Effector CD4-positive, alpha-beta T cell (primary cell): ENCODE measurements around the gene GID8.

ENCODE experiments used
- DNase-seq: peaks from one replicate; pipeline ENCODE4 v3.0.0-alpha.2; 2020
- total RNA-seq: gene quantifications from one replicate; lab custom pipeline; 2026; lab: John Stamatoyannopoulos, UW

The GID8 gene
- 52.3 reads per million, percentile 69 among the genes with 10 or more reads in this experiment for total RNA-seq

DNA sequence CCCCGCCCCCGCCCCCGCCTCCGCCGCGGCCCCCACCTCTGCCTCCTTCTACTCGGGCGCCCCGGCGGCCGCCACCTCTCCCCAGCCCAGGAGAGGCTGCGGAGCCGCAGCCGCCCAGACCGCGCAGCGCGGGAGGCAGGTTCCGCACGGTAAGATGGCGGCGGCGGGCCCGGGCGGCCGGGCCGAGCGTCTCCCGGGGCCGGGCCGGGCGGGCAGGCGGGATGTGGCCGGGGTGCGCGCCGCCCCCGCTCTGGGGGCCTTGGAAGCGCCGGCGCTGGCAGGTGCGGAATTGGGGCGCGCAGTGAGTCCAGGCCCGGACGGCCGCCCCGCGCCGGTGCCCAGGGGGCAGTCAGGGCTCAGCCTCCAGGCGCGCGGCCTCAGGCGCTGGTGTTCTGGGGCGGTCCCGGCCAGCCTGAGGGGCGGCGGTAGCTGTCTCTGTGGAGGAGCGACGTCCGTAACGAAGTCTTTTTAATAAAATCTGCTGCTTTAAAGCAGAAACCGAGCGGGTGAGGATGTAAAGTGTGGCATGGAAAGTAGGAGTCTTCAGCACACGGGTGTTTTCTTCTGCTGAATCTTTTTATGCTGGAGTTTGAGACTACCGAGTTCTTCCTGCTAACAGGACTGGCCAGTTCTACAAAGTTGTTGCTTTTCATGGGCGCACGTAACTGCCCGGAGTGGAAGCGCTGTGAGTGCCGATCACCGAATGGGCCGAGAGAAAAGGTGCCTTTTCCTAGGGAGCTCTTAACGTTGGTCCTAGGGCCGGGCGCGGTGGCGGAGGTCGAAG, at the start of gene GID8:
Gene GID8 (plus strand): TSS at position 43 of the 784 bp plus-strand sequence. CDS start 3,356 bp downstream, outside the sequence.
- DNase-seq = peak; percentile 28

DNA sequence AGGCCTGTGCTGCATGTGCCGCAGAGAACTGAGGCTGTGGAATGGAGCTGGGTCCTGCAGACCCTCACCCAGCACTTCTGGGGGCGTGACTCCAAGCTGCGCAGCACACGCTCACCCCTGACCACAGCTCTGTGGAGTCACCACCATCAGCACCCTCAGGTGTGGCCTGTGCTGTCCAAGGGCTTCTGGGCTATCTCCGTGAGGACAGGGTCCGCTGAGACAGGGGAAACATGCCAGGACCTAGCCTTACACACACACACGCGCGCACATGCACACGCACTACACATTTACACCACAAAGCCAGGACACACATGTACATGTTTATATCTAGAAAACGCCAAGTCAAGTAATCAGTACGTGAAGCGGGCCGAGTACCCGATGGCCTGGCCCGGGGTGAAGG, 49.5 kb upstream of the GID8 start:
- DNase-seq = no peak

DNA sequence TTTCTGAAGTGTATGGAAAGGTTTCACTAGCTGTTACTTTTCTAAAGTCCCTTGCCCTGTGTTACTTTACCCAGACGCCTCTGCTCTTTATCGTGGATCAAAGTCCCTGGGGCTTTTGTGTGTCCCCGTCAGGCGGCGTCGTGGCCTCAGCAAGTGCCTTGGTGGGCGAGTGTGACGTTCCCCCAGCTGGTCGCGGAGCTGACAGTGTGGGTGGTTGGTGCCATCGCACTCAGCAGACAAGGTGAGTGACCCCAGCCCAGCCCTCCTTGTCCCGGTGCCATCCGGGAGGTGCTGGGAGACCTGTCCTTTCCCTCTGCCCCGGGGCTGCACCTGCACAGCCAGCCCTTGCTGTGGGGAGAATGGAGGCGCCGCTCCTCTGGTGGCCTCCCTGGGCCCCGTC, 49.0 kb upstream of the GID8 start:
- no peak for DNase-seq

DNA sequence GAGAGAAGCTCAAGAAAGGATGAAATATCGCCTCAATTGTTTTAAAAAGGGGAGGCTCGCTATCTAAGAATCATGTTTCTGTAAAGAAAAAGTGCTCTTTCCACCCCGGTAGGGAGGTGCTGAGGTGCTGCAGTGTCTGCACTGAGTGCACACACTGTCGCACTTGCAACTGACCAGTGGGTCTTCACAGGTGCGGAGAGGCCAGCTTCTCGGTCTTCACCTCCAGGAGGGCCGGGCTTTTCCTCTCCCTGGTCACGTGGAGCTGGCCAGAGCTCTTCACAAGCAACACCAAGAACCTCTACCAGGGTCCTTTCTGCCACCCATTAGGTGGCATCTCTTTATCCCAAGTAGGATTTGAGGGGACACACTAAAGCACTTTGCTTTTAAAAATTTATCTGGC, 48.5 kb upstream of the GID8 start:
- DNase-seq = no peak

DNA sequence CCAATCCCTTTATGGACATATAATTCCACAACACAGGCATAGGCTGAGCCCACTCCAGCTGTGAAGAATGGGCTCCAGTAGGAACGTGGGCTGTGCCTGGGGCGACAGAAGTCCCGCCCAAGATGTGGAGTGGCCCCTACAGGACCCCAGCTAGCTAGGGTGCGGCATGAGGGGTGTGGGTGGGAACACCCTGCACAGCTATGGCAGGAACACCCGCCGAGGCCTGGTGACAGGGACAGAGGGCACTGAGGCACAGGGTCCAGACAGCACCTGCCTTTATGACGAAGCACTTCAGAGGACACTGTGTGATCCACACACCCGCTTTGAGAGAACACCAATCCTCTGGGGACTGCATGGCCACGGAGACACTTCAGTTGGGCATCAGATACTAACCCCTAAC, 48.1 kb upstream of the GID8 start:
- DNase-seq = no peak

DNA sequence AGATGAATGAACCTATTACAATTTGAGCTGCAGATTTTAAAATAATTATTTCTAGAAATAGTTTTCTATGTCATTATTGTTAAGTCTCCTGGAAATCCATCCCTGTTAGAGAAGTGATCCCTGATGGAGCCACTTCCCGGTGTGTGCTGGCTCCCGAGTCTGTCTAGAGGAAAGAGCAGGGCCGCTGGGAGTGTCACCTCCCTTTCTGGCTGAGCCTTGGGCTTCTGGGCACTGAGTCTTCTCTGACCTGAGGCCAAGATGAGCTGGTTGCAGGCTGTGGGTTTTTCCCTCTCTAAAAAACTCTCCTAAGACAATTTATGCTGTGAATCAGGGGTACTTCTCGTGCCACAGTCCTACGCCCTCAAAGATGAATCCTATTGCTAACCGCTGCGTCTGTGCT, 47.5 kb upstream of the GID8 start:
- no peak for DNase-seq

DNA sequence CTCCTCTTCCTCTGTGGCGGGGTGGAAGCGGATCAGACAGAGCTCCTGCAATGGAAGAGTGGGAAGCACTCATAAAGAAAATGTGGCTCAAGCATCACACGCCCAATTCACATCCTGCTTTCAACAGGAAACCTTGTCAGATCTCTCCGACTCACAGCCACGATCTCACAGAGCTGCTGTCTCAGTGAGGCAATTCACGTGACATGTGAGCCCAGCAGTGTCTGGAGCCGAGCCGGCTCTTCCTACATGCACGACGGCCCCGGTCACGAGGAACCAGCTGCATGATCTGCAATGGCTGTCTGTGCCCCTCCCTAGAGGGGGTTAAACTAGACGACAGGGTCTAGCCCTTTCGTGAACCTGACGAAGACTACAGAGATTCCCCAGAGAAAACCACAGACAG, 46.8 kb upstream of the GID8 start:
- DNase-seq = peak; percentile 21

DNA sequence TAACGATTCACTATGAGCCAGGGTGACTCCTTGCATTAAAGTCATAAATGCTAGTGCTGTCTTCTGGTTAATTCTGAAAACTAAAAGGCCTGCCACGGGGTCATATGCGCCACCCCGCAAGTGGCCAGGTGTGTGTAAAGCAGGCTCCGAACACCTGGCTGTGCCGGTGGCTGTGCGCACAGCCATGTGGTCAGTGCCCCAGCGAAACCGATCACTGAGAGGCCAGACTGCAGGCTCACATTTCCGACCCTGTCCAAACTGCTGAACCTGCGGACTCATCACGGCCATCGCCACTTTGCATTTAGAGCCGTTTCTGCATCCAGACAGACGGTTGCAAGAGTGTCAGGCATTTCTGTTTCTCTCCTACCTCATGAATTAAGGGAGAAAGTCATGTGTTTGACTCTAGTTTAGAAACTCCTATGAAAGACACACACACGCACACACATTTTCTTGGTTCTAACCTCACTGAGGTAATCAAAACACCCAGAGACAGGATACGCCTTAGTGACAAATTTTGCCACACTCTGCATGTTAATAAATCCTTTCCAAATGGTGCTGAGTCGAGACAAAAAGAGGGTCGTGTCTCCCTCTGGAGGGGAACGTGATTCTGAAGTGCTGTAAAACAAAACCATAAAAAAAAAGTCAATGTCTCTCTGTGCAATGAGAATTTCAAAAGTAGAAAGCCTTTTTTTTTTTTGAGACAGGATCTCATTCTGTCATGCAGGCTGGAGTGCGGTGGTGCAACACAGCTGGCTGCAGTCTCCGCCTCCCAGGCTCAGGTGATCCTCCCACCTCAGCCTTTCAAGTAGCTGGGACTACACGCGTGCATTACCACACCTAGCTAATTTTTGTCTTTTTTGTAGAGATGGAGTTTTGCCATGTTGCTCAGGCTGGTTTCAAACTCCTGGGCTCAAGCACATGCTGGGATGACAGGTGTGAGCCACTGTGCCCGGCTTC, 45.3 kb upstream of the GID8 start:
- DNase-seq = no peak

DNA sequence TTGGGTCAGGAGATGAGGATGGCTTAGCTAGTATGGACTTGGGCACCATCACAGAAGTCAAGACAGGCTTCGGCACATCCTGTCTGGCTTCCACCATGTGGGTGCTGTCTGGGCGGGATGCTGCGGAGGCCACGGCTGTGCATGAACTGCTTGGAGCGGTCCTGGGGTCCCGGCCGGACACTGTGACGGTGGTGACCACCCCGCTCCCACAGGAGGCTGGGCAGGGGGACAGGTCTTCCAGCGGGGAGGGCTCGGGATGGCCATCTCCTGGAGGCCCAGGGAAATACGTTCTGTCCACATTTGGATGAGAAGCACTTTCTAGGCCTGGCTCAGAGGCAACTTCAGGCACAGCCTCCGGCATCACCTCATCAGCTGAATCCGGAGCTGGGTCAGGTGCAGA, 44.2 kb upstream of the GID8 start:
- DNase-seq = no peak

DNA sequence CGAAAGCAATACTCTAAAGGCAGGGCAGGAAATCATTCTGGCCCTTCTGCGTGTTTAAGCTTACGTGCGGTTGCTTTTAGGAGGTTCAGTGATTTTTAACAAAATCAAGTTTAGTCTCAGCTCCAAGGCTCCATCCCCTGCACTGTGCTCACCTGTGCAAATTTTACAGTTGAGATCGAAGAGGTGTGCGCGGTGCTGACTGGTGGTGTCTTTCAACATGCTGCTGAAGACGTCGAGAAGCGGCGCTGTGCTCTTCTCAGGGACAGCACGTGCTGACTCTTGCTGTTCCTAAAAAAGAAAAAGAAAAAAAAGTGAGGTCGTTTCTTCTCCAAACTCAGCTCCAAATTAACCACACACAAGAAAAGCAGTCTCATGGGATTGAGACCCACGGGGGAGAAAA, 43.7 kb upstream of the GID8 start:
- DNase-seq = no peak

DNA sequence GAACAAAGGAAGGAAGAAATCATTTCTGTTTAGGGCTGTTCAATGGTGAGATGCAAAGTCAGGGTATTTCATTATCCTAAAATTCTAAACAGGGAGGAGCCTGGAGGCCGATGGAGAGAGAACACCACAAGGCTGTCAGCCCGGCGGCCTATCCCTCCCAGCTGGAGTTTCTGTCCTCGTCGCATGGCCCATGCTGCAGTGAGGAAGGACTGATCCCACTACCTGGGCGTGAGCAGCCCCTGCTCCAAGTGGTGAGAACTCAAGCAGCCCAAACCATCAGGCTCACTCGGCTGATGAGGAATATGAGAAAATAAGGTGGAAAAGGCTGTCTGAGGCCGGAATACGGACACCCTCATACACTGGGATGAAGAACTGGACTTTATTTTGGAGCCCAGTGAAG, 42.4 kb upstream of the GID8 start:
- DNase-seq = no peak

DNA sequence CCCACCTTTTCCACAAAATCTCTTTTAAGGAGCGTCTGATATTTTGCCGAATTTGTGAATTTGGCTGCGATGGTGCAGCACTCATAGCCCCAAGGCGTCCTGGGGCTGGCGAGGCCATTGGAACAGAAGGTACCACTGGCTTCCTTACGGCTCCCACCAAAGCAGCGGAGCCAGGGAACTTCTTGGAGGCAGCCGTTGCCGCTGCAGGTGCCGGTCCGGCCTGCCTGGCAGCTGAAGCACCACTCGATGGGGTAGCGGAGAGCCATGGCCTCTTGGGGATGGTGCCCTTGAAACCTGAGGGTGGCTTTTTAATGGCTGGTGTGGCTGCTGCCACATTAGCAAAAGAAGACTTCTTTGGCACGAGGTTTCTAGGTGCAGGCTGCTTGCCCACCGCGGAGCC, 41.4 kb upstream of the GID8 start:
- no peak for DNase-seq

DNA sequence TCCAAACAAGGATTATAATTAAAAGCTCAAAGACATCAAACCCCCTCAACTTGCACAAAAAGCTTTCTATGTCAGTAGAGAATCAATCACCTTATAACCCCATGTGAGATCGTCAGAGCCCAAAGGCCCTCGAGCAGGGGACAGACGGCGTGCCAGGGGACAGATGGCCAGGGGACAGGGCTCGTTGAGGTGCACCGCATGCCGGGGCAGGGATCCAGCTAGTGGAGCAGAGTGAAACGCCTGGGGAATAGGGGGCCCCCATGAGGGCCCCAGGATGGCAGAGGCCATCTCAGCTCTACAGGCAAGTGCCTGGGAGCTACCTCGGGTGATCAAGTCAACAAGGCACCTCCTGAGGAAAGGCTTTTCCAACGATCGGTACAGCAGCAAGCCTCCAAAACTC, 40.3 kb upstream of the GID8 start:
- no peak for DNase-seq

DNA sequence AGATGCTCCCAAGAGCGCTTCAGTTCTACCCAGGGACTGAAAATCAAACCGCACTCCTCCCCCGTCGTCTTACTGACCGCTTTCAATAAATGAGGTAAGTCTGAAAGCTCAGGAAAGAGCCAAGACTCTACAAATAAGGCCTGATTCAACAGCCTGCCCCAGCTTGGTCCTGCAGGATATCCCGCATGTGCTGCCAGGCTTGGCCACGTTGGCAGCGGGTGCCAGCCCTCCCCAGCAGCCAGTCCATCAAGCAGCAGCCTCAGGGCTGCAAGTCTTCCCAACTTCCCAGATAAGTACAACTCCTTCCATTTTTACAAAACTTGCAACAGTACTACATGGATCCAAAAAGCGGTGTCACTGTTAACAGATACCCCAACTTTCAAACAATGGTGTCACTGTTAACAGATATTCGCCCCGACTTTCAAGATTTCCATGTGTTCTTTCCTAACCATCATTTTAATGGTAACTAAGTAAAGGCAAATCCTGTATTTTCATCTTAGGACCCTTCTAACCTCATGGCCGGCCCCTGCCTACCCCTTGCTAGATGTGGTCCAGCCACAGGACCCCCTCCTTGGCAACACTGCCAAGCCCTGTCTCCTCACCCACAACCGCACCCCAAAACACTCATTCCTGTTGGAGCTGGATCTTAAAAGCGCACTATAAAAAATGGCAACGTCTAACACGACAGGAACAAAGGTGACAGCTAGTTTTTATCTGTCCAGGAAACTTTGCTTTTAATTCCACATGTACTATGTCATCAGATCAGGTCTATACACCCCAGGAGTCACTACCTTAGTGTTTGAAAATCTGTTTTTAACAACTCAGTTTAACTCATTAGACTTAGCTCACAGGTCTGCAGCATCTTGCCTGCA, 39.6 kb upstream of the GID8 start:
- no peak for DNase-seq

DNA sequence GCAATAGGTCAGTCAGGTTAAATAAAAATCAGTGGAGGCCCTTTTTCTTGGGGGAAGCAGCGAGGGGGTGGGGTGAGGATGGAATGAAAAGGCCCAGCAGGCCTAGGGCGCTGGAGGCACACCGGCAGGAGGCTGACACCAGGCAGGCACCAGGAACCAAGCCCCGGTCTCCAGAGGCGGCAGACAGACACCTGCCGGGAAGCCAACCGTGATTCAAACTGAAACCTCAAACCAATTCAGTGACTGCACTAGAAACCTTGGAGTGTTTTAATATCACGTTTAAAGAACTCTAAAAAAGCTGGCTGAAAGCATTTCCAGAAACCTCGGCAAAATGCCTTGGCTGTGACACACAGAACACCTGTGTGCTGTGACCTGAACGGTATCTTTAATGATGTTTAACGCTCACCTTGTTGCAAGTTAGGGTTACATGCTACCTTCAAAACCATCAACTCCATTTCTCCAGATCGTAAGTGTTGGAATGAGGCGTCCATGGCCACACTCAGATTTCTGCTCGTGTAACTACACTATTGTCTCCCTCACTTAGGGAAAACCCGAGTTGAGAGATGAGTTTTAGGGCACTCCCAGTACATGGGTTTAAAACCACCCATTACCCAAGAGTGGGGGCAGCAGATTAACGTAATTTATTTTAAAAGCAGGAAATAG, 38.8 kb upstream of the GID8 start:
- DNase-seq = no peak

DNA sequence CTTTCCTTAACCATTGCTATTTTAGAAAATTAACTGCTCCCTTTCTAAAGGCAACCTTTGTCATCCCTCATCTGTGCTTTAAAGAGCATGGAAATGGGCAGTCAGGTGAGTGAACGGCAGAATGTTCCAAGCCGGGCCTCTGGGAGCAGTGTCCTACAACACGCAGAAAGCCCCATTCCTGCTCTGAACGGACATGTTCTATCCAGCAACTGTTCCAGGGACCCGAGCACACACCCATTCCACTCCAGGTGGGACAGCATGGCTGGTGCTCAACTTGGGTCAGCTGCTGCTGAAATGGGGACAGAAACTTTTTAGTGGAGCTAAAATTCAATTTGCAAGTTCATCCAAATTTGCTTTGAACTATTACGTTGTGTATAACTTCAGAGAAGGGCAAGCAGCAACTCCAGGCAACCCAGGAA, 38.3 kb upstream of the GID8 start:
- no peak for DNase-seq

DNA sequence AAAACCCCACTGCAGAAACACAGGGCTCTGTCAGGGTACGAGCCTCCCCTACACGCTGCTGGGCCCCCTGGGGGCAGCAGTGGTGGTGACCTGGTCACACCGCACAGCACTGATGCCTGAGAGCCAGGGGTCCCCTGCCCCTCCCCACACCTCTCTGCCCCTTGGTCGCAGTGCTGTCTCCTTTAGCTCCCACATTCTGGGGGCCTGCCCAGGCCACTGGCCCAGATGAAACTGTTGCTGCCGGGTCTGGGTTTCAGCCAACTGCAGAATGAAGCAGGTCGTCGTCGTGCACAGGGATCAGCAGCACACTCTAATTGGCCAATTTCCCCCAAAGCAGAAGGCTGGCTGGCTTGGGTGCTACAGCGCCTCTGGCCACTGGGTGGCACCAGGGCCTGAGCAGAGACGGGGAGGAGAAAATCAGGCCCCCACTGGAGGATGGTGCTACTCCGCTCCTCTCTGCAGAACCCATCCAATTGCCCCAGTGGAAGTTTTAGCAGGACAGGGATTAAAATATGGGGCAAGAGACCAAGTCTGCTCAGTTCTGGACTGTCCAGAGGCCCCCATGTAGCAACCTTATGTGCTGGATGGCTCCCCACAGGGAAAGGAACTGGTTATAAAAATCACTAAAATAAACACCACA, 37.8 kb upstream of the GID8 start:
- DNase-seq = peak; percentile 68

DNA sequence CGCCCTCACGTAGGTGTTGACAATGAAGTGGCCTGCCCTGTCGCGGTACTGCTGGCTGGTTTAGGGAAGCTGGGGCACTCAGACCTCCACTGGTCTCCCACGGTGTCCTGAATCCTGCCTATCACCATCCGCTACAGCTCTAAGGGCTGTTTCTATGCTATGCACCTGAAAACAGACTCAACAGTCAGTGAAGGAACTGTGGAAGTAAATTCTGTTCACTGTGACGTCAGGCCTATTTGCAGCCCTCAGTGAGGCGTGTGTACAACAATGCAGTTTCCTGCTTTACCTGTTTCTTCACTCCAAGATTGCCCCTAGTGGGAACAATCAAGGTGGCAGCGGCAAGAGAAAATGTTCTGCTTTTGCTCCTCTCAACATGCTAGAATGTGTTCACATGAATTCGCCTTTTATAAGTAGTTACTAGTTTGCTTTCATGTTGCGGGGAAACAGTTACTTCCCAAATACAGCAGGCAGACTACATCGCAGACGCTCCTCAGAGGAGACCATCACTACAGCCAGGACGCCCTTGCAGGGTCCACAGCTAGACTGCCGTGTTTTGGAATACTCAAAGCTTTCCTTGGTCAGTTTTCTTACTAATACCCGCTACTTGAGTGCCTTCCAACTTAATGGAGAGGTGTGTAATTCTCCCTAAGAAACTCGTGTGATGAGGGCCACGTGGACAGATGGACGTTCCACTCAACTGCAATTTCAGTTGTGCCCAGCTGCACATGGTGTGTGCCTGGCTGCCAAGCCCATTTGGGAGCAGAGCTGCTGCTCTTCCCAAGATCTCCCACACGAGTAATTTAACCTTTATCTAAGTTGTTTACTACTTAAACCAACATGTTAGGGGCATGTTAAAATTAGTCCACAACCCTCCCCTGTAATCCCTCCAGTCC, 37.0 kb upstream of the GID8 start:
- no peak for DNase-seq

DNA sequence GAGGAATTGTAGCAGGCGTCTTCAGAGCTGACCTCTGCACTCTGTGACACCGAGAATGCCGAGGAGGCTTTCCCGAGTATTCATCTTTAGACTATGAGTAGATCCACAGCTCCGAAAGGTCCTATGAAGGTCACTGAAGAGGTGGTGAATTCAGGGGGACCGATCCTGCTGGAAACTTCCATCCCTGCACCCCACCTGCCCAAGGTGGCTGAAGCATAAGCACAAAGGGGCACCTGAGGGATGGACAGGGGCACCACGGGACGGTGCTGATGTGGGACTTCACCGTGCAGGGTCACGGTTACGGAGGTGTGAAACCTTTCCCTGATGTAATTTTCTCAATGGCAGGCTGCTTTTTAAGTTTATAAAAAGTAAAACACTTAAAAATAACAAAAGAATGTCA, 36.1 kb upstream of the GID8 start:
- no peak for DNase-seq

DNA sequence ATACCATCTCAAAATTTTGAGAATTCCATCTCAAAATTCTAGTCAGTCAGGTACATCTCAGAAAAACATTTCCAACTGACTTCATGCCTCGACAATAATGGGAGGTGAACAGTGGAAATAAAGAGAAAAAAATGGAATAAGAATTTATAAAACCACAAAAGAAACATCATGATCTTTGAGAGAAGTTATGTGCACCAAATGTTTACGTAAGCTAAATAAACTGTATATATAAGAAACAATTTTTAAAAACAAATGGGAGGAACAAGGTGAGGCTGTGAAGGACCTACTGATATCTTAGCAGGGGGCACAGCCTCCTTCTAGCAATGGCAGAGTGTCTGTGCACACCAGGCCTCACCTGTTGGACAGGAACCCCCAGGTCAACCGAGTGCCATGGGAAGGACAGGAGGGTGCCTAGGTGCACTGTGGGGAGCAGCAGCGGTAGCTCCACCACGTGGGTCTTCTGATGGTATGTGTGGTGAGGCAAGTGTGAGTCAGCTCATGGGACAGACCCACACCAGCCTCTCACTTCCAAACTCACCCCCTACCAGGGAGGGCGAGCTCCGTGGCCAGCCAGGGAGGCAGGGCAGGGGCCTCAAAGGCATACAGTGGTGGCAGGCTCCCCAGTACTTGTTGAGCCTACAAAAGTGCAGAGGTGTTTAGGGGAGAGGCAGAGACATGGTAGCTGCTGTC, 34.9 kb upstream of the GID8 start:
- DNase-seq = no peak
